ENCODE data around the gene FGR.

FGR gene

GRCh38 chr1:27617420-27617819 is 17.6 kb downstream of the FGR start:
- DNase-seq (ENCODE audit: low read depth in 1 of 2, low spot score in 1 of 2), result no peak

- DNase-seq (ENCODE audit: low read depth in 1 of 2, low spot score in 1 of 2), result no peak
Measured at GRCh38 chr1:27616441-27616840, 18.5 kb downstream of the FGR start.

- DNase-seq (ENCODE audit: low read depth in 1 of 2, low spot score in 1 of 2), result no peak
Measured at GRCh38 chr1:27615346-27616192, 19.4 kb downstream of the FGR start.

- no peak for DNase-seq (ENCODE audit: low read depth in 1 of 2, low spot score in 1 of 2)
Measured at GRCh38 chr1:27614625-27615344, 20.2 kb downstream of the FGR start.

GRCh38 chr1:27614043-27614624 is 20.9 kb downstream of the FGR start:
- no peak for DNase-seq (ENCODE audit: low read depth in 1 of 2, low spot score in 1 of 2)

GRCh38 chr1:27612718-27613117 is 22.3 kb downstream of the FGR start:
- DNase-seq (ENCODE audit: low read depth in 1 of 2, low spot score in 1 of 2), result no peak

GRCh38 chr1:27611450-27611849 is 23.5 kb downstream of the FGR start:
- DNase-seq (ENCODE audit: low read depth in 1 of 2, low spot score in 1 of 2), result no peak

- no peak for DNase-seq (ENCODE audit: low read depth in 1 of 2, low spot score in 1 of 2)
Measured at GRCh38 chr1:27609618-27610240, 25.3 kb downstream of the FGR start.

- DNase-seq (ENCODE audit: low read depth in 1 of 2, low spot score in 1 of 2), result no peak
Measured at GRCh38 chr1:27609210-27609555, 25.8 kb downstream of the FGR start.

- no peak for DNase-seq (ENCODE audit: low read depth in 1 of 2, low spot score in 1 of 2)
Measured at GRCh38 chr1:27607239-27607804, 27.7 kb downstream of the FGR start.

GRCh38 chr1:27606708-27607238 is 28.2 kb downstream of the FGR start:
- no peak for DNase-seq (ENCODE audit: low read depth in 1 of 2, low spot score in 1 of 2)

GRCh38 chr1:27605796-27606707 is 28.9 kb downstream of the FGR start:
- peak; percentile 32 to 41 for DNase-seq (ENCODE audit: low read depth in 1 of 2, low spot score in 1 of 2)

- no peak for DNase-seq (ENCODE audit: low read depth in 1 of 2, low spot score in 1 of 2)
Measured at GRCh38 chr1:27605300-27605766, 29.7 kb downstream of the FGR start.

- DNase-seq (ENCODE audit: low read depth in 1 of 2, low spot score in 1 of 2), result no peak
Measured at GRCh38 chr1:27604579-27605299, 30.2 kb downstream of the FGR start.

GRCh38 chr1:27603681-27604578 is 31.1 kb downstream of the FGR start, which contains the start of gene AHDC1:
Gene AHDC1 (minus strand): TSS chr1:27604144. CDS start chr1:27552115, 52,029 bp downstream.
- DNase-seq (ENCODE audit: low read depth in 1 of 2, low spot score in 1 of 2), result peak; percentile 85 to 86

- DNase-seq (ENCODE audit: low read depth in 1 of 2, low spot score in 1 of 2), result peak in 1 of 2 donors; percentile 21
Measured at GRCh38 chr1:27603309-27603680, 31.7 kb downstream of the FGR start.

- DNase-seq (ENCODE audit: low read depth in 1 of 2, low spot score in 1 of 2), result no peak
Measured at GRCh38 chr1:27602462-27603308, 32.3 kb downstream of the FGR start.
